GM19240 (cell line): ENCODE measurements around the gene TMEM243.
A peak's percentile ranks its signal among the peaks of the same experiment; 100 is the strongest.

Experiments
- DNase-seq: peaks from one replicate; pipeline ENCODE4 v3.0.0; 2011; ENCODE audit warnings: low spot score; ENCODE audit not compliant: insufficient read length

Gene TMEM243

GRCh38 chr7:87159538-87159937, 60.0 kb downstream of the TMEM243 start:
- DNase-seq, result no peak

GRCh38 chr7:87156709-87157108, 62.8 kb downstream of the TMEM243 start:
- no peak for DNase-seq

GRCh38 chr7:87155788-87156187, 63.7 kb downstream of the TMEM243 start:
- no peak for DNase-seq

GRCh38 chr7:87154569-87154968, 65.0 kb downstream of the TMEM243 start:
- DNase-seq, result no peak

DNA sequence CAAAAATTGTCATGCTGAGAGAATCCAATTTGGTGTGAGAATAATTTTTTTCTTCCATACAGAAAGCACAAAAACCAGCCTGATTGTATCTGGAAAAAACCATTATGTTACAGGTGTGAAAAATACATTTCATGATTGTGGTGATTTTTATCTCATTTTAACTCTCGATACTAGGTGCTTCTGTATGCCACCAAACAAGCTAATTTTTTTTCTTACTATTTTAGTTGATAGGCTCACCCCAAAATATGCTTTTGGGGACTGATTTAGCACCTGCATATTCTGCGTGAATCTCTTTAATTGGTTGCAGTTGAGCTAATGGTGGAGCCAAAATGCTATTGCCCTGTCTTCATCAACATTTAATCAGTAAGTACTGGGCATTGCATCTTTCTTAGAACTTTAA, 65.4 kb downstream of the TMEM243 start:
- DNase-seq, result no peak

DNA sequence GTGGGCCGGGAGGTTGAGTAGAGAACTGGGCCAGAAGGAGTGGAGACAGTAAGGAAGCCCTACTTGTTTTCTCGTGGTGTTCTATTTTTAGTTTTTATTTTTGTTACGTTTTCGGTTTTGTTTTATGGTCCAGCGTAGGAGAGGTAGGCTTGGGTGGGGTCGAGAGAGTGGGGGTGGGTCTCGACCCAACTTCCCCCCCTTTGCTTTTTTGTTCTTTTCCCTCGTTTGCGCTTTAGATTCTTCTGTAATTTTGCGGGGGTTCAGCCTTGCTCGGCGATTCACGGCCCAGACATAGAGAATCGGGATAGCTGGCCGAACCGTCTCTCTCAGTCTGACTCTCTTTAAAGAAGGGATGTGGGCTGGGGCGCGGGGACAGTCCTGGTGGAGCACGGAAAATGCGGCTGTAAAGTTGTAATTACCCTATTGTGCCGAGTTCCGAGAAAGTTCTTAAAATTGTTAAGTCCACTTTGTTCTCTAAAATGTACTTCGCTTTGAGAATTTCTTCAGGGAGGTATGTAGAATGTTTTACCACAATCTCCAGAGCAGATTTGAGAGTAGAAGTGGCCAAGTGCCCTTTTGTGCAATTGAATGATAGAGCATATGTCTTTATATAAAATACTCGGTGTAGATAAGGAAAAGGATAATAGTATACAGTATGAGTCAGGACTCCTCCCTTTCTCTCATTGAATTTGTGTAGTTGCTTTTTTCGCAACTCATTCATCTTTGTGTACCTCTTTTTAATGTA, 66.5 kb downstream of the TMEM243 start:
- DNase-seq, result no peak

GRCh38 chr7:87152112-87152896, 67.2 kb downstream of the TMEM243 start, which contains the start of gene DMTF1:
Gene DMTF1, plus strand, starts transcription at chr7:87152453. Its CDS starts 12,489 bp downstream, at chr7:87164942.
- peak; percentile 68 for DNase-seq

DNA sequence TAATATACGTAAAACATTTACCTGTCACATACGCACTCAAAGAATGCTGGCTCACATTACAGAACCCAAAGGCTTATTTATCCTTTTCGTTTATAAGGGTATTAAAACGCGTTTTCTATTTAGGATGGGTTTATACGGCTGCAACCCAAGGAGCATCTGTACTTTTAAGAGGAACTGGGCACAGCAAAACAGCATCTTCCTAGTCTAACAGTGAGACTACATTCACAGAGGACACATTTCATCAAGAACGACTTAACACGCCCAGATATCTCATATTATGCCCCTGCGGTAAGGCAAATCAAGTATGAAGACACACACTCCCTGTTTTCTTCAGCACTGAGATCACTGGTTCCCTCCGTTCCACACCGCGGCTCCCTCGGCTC, 67.8 kb downstream of the TMEM243 start:
- no peak for DNase-seq

- no peak for DNase-seq
Measured at GRCh38 chr7:87151002-87151728, 68.4 kb downstream of the TMEM243 start.

- DNase-seq, result no peak
Measured at GRCh38 chr7:87148332-87148955, 71.1 kb downstream of the TMEM243 start.

DNA sequence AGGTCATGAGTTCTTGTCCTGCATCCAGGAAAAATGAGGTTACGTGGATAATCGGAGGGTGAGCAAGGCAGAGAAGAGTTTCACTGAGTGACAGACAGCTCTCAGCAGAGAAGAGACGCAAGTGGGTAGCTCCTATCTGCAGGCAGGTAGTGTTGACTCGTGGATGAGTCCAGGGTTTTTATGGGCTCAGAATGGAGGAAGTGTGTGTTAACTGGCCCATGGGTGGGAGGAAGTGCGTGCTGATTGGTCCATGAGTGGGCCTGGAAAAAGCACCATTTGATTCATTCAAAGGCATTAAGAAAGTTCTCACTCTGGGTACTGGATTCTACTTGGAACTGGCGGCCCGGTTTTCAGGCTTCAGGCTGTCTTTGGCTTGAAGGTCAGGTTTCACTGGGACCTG, 72.0 kb downstream of the TMEM243 start:
- DNase-seq, result no peak

DNA sequence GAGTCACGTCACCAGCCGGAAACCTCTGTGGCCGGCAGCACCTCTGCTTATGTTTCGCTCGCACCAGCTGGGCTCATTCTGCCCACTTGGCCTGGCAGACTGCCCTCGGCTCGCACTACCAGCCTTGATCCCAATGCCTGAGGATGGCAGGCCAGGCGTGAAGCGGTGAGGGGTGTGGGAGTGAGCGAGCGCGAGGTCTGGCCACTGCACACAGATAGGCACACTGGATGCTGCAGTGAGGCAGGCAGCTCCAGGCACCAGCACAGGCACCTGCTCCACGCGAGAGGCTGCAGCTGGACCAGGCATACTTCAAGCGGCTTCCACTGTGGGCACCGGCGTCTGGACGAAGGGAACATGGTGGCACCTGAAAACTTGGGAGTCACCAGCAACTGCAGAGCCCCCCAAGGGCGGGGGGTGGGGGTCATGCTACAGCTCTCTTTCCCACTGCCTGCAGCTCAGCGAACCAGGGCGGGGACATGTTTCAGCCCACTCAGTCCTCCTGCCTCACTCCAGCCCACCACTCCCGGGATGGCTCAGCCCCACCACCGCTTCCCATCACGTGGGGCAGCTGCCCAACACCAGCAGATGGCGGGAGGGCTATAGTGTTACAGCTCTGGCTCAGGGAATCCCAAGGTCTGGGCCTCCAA, 72.7 kb downstream of the TMEM243 start:
- no peak for DNase-seq
